Measurements from ENCODE around the gene ARHGDIG.

DNA sequence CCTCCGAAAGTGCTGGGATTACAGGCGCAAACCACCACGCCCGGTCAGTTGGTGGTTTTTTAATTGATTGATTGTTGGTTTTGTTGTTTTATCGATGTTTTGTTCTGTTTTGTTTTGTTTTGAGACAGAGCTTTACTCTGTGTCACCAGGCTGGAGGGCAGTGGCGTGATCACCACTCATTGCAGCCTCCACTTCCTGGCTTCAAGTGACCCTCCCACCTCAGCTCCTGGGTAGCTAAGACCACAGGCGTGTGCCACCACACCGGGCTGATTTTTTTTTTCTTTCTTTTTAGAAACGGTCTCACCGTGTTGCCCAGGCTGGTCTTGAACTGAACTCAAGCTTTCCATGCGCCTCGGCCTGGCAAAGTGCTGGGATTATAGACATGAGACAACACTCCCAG lies 33.4 kb upstream of the ARHGDIG start:
- TF ChIP-seq GTF2F1 (IDR thresholded peaks at IDR 0.05; ENCODE audit: low read depth, low read length): no peak
- TF ChIP-seq ZNF175 (CRISPR knock-in tag; IDR thresholded peaks at IDR 0.05; ENCODE audit: low read depth): no peak
- TF ChIP-seq SRSF1 (IDR thresholded peaks at IDR 0.05; ENCODE audit: low read depth, low read length): no peak
- TF ChIP-seq ZBTB1 (CRISPR knock-in tag; IDR thresholded peaks at IDR 0.05; ENCODE audit: borderline replicate concordance, low read depth): no peak
- no peak for TF ChIP-seq RCOR1 (IDR thresholded peaks at IDR 0.05; ENCODE audit: borderline replicate concordance in 1 of 2, low read depth in 2 of 2, low read length in 2 of 2)
- TF ChIP-seq CTCF (IDR thresholded peaks at IDR 0.05 in 2 of 3, conservative IDR thresholded peaks at IDR 0.05 in 1 of 3; ENCODE audit: insufficient read depth in 2 of 3, low read depth in 1 of 3, low read length in 3 of 3): no peak
- TF ChIP-seq GABPB1 (CRISPR knock-in tag; IDR thresholded peaks at IDR 0.05): no peak
